Fibroblast of skin of left quadriceps (primary cell): Measurements from ENCODE around the gene PRRC1.

Experiments used
- DNase-seq, 2 experiments: peaks; one replicate each; pipeline ENCODE4 v3.0.0-alpha.2; 2013; ENCODE audit warnings: low read depth in 2 of 2

The PRRC1 gene

GRCh38 chr5:127580731-127581130 lies 63.3 kb downstream of the PRRC1 start:
- no peak for DNase-seq

DNA sequence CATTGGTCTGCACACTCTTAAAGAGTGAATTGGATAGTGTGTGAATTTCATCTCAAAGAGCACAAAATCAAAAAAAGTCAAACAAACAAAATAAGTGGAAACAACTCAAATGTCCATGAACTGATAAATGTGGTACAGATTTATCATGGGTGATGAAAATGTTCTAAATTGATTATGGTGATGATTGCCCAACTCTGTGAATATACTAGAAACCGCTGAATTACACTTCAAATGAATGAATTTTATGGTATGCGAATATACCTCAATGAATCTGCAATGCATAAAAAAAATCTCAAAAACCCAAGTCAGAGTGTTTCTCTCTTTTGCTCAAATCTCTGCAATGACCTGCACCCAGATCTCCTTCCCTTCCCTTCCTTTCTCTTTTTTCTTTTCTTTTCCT lies 64.0 kb downstream of the PRRC1 start:
- DNase-seq, result no peak

- DNase-seq, result no peak
Observed at GRCh38 chr5:127582773-127583370, 65.4 kb downstream of the PRRC1 start.

- DNase-seq, result no peak
Observed at GRCh38 chr5:127583866-127584265, 66.4 kb downstream of the PRRC1 start.

GRCh38 chr5:127585661-127586060 lies 68.2 kb downstream of the PRRC1 start:
- DNase-seq, result no peak

DNA sequence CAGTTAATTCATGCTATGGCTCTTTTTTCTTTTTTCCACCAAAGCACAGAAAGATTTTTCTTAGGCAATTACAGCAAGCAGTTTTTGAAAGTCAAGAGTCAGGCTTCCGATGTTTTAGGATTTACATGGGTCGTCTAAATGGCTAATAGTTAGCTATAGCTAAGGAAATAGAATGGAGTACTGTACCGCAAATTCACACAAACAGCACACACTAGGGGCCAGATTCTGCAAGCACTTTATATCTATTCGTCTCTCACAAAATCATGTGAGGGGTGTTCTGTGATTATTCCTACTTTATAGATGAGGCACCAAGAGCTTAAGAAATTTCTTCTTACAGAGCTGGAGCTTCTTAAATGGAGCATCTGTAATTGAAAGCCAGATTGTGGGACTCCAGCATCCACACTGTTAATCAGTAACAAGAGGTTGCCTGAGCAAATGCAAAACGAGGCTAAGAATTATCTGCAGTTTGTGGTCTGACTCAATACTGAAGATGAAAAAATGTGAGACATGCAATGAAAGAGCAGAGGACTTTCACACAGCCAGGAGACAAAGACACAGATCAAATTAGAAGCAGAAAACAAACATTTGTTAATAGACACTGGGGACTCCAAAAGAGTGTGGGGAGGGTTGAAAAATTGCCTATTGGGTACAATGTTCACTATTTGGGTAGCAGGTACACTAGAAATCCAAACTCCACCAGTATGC lies 68.8 kb downstream of the PRRC1 start:
- no peak for DNase-seq

GRCh38 chr5:127586811-127587210 lies 69.4 kb downstream of the PRRC1 start:
- DNase-seq, result no peak

DNA sequence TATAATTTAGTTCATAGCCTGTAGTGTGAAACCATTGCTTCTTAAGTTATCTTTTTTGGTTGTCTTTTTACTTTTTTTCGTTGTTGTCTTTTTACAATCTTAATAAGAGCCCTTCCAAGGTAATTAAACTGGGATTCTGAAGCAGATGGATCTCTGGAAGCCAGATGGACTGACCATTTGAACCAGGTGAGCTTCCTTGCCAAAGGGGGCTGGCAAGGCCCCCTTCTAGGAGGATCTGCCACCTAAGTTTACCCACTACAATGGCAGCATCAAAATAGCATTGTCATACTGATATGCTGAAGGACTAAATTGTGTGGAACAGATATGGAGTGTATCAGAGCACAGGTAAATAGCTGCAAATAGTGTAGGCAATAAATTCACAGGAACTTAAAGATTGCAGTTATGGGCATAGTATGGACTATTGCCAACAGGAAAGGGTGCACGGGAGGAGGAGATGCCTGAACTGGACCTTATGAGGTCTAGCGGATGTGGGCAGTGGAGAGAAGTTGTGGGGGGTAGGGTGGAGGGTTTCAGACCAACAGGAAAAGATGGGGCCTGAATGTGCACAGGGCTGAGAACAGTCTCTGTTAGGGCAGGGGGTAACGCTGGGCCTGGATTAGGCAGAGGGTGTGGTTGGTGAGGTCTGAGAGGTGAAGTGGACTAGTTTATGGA lies 69.9 kb downstream of the PRRC1 start:
- DNase-seq, result no peak

DNA sequence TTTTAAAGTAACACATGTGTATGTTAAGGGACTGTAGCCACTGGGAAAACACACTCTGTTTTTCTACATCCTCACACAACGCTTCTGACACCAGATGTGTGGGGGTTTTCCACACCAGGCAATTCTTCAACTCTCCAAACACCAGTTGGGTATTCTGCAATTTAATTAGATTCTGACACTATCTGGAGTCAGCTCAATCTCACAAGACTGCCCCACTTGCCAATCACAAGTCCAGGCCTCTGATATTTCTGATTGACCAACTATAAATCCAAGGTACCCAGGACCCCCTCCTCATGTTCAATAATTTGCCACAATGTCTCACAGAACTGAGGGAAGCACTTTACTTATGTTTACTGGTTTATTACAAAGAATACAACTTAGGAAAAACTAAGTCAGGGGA lies 70.9 kb downstream of the PRRC1 start:
- DNase-seq, result no peak

- no peak for DNase-seq
Observed at GRCh38 chr5:127589309-127590030, 72.0 kb downstream of the PRRC1 start.

DNA sequence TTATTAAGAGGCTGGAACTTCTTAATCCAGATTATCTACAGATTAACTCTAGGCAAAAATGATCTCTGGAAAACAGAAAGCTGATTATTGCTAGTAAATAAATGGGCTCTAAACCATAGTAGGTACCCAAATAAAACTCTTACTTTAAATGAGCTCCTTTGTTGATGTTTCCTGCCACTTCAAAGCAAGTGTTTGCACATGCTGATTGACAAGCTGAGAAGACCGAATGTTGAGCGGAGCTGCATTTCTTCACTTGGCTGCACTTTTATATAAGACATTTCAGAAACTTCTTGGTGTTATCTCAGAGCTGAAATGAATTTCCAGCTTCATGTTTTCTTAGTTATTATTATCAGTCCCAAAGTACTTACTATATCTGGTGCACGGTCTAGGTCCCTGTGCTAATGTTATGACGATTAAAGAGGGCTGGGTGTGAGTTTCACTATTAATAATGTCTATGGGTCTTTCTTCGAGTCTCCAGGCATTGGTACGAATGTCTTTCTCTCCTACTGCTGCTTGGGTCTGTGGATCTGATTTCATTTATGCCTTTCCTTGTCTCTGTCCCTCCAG lies 72.8 kb downstream of the PRRC1 start:
- DNase-seq, result no peak

DNA sequence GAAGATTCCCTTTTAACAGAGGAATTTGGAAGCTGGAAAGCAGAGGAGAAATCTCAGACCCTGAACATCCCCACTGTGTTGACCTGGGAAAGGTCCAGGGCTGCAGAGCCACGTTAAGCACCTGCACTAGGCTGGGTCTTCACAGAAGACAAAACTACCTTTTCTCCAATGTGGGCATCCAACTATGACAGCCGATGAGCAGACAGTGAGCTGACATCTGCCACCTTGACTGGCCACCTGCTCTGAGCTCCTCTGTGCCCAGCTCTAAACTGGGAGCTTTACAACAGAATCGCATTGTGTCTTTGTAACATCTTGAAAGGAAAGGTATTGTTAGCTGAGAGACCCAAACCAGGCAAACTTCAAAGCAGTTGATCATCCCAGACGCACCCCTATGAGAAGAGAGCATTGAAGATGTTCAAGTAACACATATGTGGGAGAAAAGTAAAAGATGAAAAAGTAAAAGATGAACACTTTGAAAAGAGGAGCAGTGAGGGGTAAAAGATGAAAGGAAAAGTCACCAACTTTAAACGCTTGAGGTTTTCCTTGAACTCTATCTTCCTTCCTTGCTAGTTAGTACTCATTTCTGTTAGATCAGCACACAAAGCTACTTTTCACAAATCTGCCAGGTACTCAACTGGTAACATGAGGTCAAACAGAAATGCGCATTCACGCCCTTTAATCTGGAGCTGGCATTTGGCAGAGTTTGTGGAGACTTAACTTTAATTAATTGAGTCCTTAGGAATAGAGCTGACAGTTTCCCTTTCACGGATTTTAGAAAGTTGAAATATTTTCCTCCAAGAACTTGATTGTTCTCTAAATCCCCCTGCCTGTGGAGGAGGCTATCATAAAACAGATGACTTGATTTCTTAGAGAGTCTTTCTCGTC lies 78.3 kb downstream of the PRRC1 start:
- DNase-seq, result no peak

DNA sequence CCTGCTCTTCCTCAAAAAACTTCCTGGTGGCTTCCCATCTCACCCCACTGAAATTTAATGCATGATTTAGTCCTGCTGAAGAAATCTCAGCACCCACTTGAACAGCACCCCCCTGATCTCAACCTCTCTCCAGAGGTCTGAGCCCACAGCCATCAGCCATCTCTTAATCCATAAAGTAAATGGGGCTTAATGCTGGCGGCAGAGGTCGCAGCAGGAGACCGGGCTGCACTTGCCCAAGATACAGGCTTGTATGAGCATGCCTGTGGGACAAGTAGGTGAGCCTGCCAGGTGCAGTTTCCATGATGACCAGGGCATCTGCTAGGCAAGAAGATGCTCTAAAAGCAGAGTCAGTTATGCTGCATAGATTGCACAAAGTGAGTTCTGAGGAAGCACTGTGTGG lies 79.1 kb downstream of the PRRC1 start:
- no peak for DNase-seq

DNA sequence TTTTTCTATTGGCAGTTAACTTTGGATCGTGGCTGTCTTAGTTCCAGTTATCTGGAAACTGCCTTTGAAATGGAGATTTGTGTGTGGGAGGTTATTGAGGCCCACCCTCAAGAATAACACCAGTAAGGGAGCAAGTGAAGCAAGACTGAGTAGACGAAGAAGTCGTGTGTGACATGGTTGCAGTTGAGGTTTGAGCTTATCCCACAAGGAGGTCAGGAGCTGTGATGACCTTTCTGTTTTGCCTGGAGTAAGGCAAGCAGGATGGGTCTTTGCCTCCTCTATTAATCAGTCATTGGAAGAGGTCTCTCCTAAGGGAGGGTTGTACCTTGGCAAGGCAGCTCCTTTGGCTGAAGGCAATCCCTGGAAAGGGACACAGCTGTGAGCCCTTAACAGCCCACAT lies 81.9 kb downstream of the PRRC1 start:
- DNase-seq, result no peak

GRCh38 chr5:127599847-127600246 lies 82.4 kb downstream of the PRRC1 start:
- no peak for DNase-seq

DNA sequence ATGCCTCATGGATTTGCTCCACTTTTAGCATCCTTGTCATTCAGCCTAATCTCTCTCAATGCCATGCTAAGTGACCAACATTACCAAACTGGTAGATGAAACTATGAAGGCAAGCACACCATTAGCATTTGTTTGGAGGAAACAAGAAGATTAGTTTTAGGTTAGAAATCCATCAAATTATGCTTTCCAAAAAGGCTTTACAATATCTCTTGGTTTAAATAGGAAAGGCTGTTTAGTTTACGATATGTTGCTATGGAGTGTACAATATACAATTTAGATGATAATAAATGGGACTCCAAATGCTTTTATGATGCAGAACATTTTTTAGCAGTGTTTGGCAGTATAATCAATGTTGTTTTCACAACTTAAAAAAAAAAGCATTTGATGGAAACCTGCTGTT lies 83.7 kb downstream of the PRRC1 start:
- no peak for DNase-seq

GRCh38 chr5:127601601-127602000 lies 84.2 kb downstream of the PRRC1 start:
- no peak for DNase-seq

GRCh38 chr5:127602481-127602880 lies 85.0 kb downstream of the PRRC1 start:
- DNase-seq, result no peak

- no peak for DNase-seq
Observed at GRCh38 chr5:127602896-127603844, 85.7 kb downstream of the PRRC1 start.
